GM10248 (cell line): Measurements from ENCODE around the gene ZNF385A.
A peak's percentile ranks its signal among the peaks of the same experiment; 100 is the strongest.
"Not testable (repeated sequence)": the region's sequence is repeated elsewhere in the genome, so short reads cannot be mapped to it uniquely, and the experiment has no call there.

Experiments
- CTCF ChIA-PET: fragments of 300-600 bp; sonication (Branson Sonifier 250); formaldehyde crosslinking; extraction: SDS; loops from one replicate; lab custom pipeline; 2021; ENCODE audit warnings: antibody characterized with exemption; lab: Yijun Ruan, JAX
- POLR2A ChIA-PET: fragments of 350-650 bp; sonication (Branson Sonifier 250); formaldehyde crosslinking; extraction: SDS; loops from one replicate; lab custom pipeline; 2020; ENCODE audit warnings: antibody characterized with exemption; lab: Yijun Ruan, JAX
- DNase-seq: peaks from one replicate; pipeline ENCODE4 v3.0.0; 2012; ENCODE audit errors: extremely low spot score
- CTCF ChIP-seq: IDR thresholded peaks from 2 replicates; pipeline ENCODE4 v1.5.1; 2012; ENCODE audit warnings: mild to moderate bottlenecking, low read depth; ENCODE audit errors: extremely low read depth, missing control alignments, control extremely low read depth

The ZNF385A gene

GRCh38 chr12:54329759-54330158, 54.8 kb downstream of the ZNF385A start:
- DNase-seq, result no peak
- POLR2A ChIA-PET, result no interaction called here
- no peak for TF ChIP-seq CTCF
- CTCF ChIA-PET, result interaction anchor here (1.5 kb wide), 1 partner anchor 13 kb away, joined by 4 read pairs; no protein-coding TSS in a partner anchor

- ChIA-PET POLR2A (no interaction called here), CTCF (interaction anchor here (0.8 to 1.7 kb wide), 4 partner anchors 9 to 35 kb away, joined by 3 to 6 read pairs (median 4); no protein-coding TSS in a partner anchor)
- DNase-seq, result no peak
- TF ChIP-seq CTCF, result no peak
Observed at GRCh38 chr12:54328595-54329337, 55.8 kb downstream of the ZNF385A start.

- ChIA-PET POLR2A (interaction anchor here (0.6 to 1.2 kb wide), 13 partner anchors 8 to 1930 kb away, joined by 3 to 12 read pairs (median 4); partner anchors contain the start of genes CBX5 and HNRNPA1), CTCF (interaction anchor here (0.7 to 3.2 kb wide), 41 partner anchors 9 to 335 kb away, joined by 3 to 64 read pairs (median 5); partner anchors contain the start of genes CBX5, HNRNPA1 and NFE2)
- not testable (repeated sequence) for DNase-seq
Observed at GRCh38 chr12:54325442-54326109, 59.0 kb downstream of the ZNF385A start.

- TF ChIP-seq CTCF, result peak; percentile 72
- DNase-seq, result peak; percentile 92
- ChIA-PET CTCF (interaction anchor here (0.7 to 3.2 kb wide), 42 partner anchors 10 to 334 kb away, joined by 3 to 64 read pairs (median 5); partner anchors contain the start of genes CBX5, HNRNPA1 and NFE2), POLR2A (interaction anchor here (0.6 to 1.2 kb wide), 12 partner anchors 9 to 1930 kb away, joined by 3 to 12 read pairs (median 4); partner anchors contain the start of genes CBX5 and HNRNPA1)
Observed at GRCh38 chr12:54324617-54325441, 59.7 kb downstream of the ZNF385A start, which contains the start of gene COPZ1. COPZ1 (plus strand) TSS chr12:54325131; CDS start chr12:54325164, 33 bp downstream.

GRCh38 chr12:54321363-54321762, 63.2 kb downstream of the ZNF385A start:
- ChIA-PET CTCF (interaction anchor here (1.0 to 3.6 kb wide), 4 partner anchors 16 to 78 kb away, joined by 3 to 17 read pairs (median 9); no protein-coding TSS in a partner anchor), POLR2A (no interaction called here)
- TF ChIP-seq CTCF, result no peak
- no peak for DNase-seq
